ENCODE measurements around the gene PMEPA1.
A peak's percentile ranks its signal among the peaks of the same experiment; 100 is the strongest.

PMEPA1 gene, protein sequence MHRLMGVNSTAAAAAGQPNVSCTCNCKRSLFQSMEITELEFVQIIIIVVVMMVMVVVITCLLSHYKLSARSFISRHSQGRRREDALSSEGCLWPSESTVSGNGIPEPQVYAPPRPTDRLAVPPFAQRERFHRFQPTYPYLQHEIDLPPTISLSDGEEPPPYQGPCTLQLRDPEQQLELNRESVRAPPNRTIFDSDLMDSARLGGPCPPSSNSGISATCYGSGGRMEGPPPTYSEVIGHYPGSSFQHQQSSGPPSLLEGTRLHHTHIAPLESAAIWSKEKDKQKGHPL
- total RNA-seq: 14.4 reads per million, percentile 39 among the genes with 10 or more reads in this experiment

GRCh38 chr20:57709823-57710799 lies at the start of gene PMEPA1:
TSS of gene PMEPA1 (minus strand) at chr20:57710015. CDS start at chr20:57709582, 433 bp downstream.
- peak; percentile 94 for DNase-seq

GRCh38 chr20:57757767-57758166 lies 48.0 kb upstream of the PMEPA1 start:
- DNase-seq: no peak

GRCh38 chr20:57756921-57757320 lies 47.1 kb upstream of the PMEPA1 start:
- no peak for DNase-seq

DNA sequence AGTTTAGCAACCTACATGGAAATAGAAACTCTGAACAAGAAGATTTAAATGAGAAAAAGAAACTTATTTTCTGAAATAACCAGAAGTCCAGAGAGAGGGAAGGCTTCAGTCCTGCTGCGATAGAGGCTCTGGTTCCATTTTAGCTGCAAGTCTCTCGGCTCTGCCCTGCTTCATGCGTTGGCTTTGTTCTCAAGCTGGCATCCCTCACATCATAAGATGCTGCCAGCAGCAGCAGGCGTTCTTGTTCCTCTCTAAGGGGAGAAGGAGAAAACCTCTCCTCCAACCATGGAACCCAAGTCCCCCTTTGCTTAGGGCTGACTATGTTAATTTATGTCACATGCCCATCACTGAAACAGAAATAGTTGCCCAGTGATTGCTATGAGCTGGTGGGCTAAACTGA lies 46.4 kb upstream of the PMEPA1 start:
- DNase-seq: no peak

DNA sequence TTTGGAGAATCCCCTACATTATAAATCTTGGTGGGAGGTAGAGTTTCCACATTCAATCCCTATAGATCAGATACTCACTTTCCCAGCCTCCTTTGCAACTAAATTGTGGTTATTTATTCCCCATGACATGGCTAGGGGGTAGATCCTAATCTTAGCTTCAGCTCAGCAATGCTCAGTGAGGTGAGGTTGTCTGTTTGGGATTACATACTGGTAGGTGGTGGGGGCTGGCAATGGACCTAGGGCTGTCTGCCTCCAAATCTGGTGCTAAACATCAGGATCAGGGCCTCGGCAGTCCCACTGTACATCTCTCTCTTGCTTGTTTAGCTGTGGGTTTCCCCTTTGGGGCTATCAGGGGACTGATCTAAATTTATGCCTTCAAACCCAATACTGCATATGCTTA lies 45.8 kb upstream of the PMEPA1 start:
- DNase-seq: no peak

GRCh38 chr20:57754190-57754589 lies 44.4 kb upstream of the PMEPA1 start:
- DNase-seq: no peak

DNA sequence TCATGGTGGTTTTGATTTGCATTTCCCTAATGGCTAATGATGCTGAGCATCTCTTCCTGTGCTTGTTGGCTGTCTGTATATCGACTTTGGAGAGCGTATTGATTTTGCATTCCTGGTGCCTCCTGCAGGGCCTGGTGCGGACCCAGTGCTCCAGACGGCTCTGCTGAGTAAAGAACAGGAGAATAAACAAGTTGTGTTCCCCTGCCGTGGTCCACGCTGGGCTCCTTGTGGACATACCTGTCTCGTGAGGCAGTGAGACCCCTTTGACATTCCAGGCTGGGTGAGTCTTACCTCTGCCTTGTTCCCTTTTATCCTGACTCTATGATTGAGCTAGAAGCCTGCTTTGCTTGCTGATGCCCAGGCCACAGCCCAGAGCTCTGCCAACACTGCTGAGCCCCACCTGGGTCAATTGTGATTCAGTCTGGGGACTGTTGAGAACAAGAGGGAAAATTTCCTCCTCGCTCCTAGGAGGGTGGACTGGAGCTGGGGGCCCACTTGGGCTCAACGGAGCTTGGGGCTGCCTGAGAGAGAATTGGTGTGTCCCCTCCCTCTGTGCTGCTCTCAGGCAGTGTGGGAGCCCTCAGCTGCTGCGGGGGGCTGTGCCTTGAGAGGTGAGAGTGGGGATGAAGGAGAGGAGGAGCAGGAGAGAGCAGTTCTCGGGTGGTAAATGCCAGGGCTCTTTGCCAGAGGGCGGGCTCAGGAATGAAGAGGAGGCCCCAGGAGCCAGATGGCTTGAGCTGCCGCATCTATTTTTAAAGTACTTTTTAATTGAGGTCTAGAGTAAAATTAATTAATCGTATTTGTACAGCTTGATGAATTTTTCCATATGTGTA lies 43.7 kb upstream of the PMEPA1 start:
- no peak for DNase-seq

- DNase-seq: no peak
These were observed 41.6 kb upstream of the PMEPA1 start for GRCh38 chr20:57751411-57751810.

DNA sequence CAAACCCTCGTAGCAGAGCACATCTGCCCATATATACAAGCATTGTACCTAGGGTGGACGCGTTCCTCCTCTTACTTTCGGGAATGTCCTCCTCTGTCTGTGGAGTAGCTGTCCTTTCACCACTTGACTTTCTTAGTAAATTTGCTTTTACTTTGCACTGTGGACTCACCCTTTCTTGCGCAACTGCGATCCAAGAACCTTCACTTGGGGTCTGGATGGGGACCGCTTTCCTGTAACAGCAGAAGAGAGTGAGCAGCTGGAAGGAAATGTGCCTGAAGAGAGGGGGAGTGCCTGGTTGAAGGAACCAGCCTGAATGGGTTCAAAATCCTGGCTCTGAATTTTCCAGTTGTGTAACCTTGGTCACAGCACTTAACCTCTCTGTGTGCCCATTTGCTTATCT lies 40.1 kb upstream of the PMEPA1 start:
- no peak for DNase-seq

- DNase-seq: no peak
These were observed 39.4 kb upstream of the PMEPA1 start for GRCh38 chr20:57749131-57749690.

DNA sequence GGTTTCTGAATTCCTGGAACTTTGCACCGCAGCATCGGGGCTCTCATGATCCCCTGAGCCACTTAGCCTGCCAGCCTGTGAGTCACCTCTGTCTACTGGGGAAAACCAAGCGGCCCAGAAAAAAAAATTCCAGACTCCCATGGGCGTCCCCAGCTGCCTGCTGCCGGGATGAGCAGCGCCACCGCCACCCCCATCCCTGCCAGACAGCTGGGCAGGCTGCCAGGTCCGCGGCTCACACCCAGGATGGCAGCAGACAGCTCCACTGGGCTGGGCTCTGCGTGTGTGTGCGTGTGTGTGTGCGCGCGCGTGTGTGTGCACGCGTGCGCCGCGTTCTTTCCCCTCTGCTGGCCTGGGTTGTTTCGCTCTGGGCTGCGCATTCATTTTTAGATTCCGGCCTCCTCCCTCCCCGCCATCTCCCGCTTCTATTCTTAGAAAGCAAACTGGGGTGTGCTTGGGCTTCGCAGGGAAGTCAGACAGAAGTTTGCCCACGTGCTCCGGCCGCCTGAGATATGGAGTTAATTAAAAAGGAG lies 38.9 kb upstream of the PMEPA1 start:
- peak; percentile 45 for DNase-seq

- DNase-seq: no peak
These were observed 38.2 kb upstream of the PMEPA1 start for GRCh38 chr20:57747861-57748481.

- no peak for DNase-seq
These were observed 37.1 kb upstream of the PMEPA1 start for GRCh38 chr20:57746832-57747404.

DNA sequence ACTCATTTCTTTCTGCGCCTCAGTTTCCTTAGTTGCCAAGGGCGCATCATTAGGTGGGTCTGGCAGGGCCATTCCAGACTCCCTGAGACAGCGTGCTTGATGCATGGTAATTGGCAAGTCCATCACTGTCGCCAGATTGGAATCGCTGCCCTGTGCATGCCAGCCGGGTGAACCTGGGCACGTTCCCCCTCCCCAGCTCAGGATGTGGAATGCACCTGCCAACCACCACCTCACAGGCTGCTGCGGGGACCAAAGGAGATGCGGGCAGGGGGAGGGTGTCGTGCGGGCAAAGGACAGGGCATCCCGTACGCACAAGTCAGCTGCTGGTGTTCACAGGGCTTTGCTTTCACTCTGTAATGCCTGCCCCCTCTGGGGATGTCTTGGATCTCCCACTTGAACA lies 36.4 kb upstream of the PMEPA1 start:
- no peak for DNase-seq

DNA sequence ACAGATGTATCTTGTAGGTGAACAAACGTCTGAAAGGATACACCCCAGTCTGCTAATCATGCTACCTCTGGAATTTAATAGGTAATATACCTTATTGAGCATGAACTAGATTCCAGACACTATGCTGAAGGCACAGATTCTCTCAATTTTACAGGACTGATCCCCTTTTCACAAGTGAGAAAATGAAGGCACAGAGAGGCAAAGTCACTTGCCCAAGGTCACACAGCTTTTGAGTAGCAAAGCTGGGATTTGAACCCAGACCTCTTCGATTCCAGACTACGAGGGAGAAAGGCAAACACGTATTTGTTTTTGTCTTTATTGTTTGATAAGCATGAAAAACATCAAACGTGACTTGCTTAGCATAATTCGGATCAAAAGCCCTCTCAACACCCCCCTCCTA lies 34.4 kb upstream of the PMEPA1 start:
- no peak for DNase-seq

DNA sequence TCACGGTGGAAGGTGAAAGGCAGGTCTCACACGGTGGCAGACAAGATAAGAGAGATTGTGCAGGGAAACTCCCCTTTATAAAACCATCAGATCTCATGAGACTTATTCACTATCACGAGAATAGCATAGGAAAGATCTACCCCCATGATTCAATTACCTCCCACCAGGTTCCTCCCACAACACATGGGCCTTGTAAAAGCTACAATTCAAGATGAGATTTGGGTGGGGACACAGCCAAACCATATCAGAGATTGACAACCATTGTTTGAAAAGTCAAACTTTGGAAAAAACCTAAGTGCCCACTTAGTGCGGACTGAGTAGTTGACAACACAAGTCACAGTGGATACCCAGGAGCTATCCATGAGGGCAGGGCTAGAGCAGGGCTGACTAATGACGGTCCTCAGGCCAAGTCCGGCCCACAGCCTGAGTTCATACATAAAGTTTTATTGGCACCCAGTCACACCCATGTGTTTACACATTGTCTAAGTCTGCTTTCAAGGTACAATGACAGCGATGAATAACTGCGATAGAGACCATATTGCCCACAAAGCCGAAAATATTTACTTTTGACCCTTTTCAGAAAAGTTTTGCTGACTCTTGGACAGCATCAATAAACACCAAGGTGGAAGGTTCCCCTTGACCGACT lies 33.8 kb upstream of the PMEPA1 start:
- no peak for DNase-seq

GRCh38 chr20:57742507-57743181 lies 32.8 kb upstream of the PMEPA1 start:
- DNase-seq: no peak

- no peak for DNase-seq
These were observed 28.7 kb upstream of the PMEPA1 start for GRCh38 chr20:57738484-57738883.

DNA sequence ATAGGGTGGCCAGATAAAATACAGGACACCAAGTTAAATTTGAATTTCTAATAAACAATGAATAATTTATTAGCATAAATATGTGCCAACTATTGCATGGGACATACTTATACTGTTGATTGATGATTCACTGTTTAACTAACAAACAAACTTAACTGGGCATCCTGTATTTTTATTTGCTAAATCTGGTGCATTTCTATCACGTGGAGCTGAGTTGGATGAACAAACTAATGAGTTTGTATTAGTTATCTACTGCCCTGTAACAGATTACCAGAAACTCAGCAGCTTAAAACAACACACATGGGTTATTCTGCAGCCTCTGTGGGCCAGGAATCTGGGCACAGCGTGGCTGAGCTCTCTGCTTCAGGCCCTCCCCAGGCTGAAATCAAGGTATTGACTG lies 28.2 kb upstream of the PMEPA1 start:
- no peak for DNase-seq

DNA sequence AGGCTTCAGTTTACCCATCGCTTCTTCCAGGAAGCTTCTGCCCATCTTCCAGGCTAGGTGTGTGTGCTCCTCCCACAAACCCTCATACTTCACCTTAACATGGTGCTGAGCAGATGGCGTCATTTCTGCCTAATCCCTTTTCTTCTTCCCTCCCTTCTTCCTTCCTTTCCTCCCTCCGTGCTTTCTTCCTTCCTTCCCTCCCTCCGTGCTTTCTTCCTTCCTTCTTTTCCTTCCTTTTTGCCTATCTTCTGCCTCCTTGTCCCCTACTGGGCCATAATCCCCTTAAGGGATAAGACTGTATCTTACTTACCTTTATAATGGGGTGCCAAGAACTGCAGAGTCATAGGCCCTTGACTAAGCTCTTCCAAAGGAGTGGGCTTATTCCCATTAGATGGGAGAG lies 27.5 kb upstream of the PMEPA1 start:
- DNase-seq: no peak

Data from effector CD4-positive, alpha-beta T cell (primary cell).